Measurements from ENCODE around the gene DMKN.

Gene DMKN

DNA sequence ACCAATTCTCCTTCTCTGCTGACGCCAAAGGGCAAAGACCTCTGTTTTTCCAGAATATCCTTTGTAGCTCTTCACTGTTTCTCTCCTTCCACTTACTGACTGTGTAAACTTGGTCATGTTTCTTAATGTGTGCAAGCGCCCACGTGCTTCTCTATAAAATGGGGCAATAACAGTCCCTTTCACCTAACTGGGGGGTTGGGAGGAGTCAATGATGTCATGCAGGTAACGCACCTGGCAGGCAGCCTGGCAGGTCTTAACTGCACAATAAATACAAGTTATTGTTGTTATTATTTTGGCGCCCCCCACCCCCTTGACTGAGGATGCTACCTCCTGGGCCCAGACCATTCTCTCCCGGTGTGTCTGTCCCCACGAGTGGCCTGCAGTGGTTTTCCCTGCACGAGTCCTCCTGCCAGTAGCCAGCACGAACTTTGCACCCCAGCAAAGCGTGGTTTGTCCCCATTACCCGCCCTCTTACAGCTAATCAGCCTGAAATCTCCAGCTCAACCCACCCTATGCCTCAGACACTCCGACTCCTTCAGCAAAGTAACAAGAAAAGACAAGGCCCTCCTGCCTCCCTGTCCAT lies 9.4 kb upstream of the DMKN start:
- DNase-seq: no peak

- no peak for DNase-seq
Observed at GRCh38 chr19:35521124-35521743, 7.8 kb upstream of the DMKN start.

DNA sequence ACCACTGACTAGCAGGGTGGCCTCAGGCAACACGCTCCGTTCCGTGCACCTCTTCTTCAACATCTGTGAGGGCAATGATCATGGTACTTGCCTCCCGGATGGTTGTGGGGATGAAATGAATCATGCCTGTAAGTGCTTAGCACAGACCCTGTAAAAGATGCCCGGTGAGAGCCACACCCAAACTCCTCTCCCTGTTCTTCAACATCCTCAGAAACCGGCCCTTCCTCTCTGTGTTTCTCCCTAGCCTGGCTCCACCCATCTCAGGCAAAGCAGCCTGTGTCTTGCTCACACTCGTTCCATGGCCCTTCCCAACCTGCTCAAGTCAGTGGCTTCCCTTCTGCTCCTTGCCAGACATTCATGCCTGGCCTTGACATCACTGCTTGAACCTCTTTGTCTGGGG lies 5.8 kb upstream of the DMKN start:
- DNase-seq: no peak

DNA sequence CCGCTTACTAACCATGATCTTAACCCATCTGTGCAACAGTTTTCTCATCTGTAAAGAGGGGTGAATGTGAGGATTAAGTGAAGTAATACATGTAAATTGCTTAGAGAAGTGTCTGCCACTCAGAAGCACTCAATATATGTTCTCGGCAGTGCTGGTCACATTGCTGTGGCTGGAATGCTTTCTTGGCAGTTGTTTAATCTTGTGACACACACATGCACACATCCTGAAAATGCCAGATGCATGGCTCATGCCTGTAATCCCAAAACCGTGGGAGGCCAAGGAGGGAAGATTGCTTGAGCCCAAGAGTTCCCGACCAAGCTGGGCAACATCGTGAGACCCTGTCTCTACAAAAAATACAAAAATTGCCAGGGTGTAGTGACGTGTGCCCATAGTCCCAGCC lies 4.9 kb upstream of the DMKN start:
- DNase-seq: no peak

- no peak for DNase-seq
Observed at GRCh38 chr19:35517342-35517741, 3.9 kb upstream of the DMKN start.

DNA sequence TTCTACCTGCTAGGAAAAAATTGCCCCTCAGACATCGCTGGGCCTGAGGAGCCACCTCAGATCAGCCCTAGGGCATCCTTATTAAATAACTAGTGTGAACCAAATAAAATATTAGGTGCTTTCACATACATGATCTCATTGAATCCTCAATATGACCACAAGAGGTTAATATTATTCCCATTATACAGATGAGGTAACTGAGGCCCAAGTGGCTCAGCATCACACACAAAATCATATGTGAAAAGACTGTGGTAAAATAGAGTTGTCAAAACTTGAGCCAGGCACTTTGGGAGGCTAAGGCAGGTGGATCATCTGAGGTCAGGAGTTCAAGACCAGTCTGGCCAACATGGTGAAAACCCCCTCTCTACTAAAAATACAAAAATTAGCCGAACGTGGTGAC lies 2.9 kb upstream of the DMKN start:
- DNase-seq: no peak

- no peak for DNase-seq
Observed at GRCh38 chr19:35514282-35514809, 897 bp upstream of the DMKN start.

DNA sequence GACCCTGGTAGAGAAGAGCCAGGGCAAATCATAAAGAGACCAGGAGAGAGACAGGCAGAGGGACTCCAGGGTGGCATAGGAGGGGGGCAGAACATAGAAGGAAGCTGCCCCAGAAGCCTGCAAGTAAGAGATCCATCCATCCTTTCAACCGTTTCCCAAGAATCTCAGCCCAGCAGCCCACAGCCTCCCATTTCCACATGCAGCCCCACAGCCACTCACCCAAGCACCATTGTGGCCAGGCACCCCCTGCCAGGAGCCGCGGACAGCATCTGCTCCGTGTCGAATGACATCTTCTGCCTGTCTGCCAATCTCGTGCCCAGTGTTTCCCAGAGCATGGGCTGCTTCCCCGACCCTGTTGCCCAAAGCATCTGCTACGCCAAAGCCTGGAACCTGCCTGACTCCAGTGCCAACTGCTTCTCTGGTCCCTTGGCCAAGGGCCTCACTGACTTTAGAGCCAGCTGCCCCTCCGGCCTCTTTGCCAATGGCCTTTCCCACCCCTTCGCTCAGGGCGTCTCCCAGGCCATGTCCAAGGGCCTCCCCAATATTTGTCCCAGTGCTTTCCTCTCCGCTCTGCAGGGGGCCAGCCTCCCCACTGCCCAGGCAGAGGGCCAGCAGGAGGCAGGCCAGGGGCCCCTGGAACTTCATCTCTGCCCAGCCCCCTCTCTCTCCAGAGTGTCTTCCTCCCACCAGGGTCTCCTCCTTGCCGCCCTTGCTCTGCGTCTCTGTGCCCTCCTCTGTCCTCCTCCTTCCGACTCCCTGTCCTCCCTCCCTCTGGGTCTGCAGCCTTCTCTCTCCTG lies 420 bp downstream of the DMKN start:
- DNase-seq: no peak

GRCh38 chr19:35511337-35511736 lies 2.1 kb downstream of the DMKN start:
- DNase-seq: no peak

DNA sequence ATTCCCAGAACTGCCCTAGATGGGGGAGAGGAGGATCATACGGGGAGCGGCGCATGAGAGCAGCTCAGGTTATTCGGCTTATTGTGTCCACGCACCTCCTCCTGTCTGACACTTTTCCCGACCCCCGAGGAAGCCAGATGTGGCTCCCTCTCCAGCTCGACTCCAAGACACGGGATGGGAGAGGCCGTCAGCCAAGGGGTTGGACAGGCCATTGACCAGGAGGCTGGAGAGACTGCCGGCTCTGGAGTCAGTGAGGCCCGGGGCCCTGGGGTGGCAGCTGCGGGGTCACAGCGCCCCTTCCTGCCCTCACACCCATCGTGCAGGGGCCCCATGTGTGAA lies 2.9 kb downstream of the DMKN start:
- DNase-seq: no peak

- DNase-seq: peak; percentile 57
Observed at GRCh38 chr19:35509861-35510625, 3.4 kb downstream of the DMKN start.

GRCh38 chr19:35509018-35509652 lies 4.3 kb downstream of the DMKN start:
- peak; percentile 28 for DNase-seq

DNA sequence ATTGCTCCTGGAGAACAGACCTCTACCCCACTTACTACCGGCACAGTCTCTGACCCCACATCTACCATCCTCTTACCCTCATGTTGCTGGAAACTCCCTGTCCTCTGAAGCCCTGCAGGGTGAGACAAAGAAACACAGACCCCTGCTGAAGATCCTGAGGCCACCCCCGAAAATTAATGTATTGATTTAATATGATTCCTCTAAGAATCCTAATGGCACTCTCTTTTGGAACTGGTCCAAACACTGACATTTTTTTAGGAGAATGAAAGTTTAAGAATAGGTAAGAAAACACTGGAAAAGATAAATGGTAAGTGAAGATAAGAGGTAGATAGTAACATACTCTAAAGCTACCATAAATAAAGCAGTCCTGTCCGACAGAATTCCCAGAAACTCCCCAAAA lies 5.3 kb downstream of the DMKN start:
- DNase-seq: no peak

- DNase-seq: no peak
Observed at GRCh38 chr19:35507561-35507960, 5.9 kb downstream of the DMKN start.

- no peak for DNase-seq
Observed at GRCh38 chr19:35506011-35506410, 7.4 kb downstream of the DMKN start.

DNA sequence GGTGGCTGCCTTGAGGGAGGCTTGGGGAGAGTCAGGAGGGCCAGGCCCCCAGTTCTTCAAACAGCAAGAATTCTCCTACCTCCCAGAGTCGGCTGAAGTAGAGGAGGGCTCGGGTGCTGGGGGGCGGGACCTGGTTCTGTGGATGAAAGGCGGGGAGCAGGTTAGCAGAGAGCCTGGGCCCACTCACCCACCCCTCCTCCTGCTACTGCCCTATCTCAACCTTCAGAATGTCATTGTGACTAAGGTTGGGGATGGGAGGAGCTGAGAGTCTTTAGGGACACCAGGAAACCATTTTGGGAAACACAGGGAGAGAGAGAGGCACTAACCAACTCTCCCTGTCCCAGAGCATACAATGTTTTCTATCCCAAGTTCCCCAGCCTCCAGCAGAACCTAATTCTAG lies 10.7 kb downstream of the DMKN start:
- no peak for DNase-seq

- no peak for DNase-seq
Observed at GRCh38 chr19:35501684-35502083, 11.8 kb downstream of the DMKN start.

- DNase-seq: no peak
Observed at GRCh38 chr19:35500611-35501010, 12.8 kb downstream of the DMKN start.

- no peak for DNase-seq
Observed at GRCh38 chr19:35498984-35499527, 14.4 kb downstream of the DMKN start.

GRCh38 chr19:35498220-35498619 lies 15.2 kb downstream of the DMKN start:
- DNase-seq: no peak

DNA sequence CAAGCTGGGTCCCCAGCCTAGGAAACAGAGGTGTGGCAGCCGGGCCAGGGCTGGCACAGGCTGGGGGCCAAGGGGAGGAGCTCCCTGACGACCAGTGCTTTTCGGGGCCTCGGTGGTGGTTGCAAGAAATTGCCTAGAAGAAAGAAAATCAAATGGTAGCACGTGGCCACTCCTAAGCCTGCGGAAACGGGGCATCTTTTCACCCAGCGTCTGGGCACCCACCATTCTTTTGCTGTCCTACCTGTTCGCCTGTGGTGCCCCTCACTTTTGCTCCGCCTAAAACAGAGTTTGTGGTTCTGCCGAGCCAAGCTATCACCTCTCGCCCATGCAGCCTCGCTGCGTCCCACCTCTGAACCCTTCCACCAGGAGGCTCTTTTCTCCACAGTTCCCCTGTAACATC lies 16.0 kb downstream of the DMKN start:
- no peak for DNase-seq
